ENCODE results near the gene DCAF4. TPM values are rescaled to one million over a fixed set of nuclear protein-coding genes. Genes with fewer than 3 reads are reported as not detected.
A peak's percentile ranks its signal among the peaks of the same experiment; 100 is the strongest.

DCAF4 gene
- total RNA-seq, 1 experiment from 2014 or later = 31.9 TPM

DNA sequence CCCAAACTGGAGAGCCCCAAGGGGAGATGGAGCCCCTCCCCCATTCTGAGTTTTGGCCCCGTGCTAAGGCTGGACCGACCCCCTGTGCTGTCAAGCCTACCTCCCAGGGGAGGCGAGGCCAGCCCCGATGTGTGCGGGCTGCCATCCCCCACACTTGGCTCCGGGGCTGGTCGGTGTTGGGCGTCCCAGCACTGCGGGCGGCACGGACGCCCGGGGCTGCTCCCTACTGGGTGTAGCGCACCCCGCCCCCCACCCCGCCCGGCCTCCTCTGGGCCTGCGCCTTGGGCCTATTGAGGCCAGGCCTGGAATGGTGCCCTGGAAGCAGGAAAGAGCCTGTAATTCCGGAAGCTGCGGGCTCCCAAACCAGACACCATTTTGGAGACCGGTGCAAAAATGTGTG is 2.6 kb downstream of the DCAF4 start:
- Histone ChIP-seq H3K9me3 (ENCODE audit: low read length) (no peaks in the 10 kb centered on the region), H3K9ac (ENCODE audit: low read length) (no peak overlapping the region), H3K4me2 (ENCODE audit: low read depth, low read length, poor library complexity, severe bottlenecking) (no peak overlapping the region), H3K36me3 (ENCODE audit: insufficient read depth, low read length) (0 out of 2 replicates have a peak, but pooled peaks cover 3% of the 10 kb centered on the region), H3K4me3 (ENCODE audit: low read length) (no peak overlapping the region), H3K27ac (ENCODE audit: low read length) (no peak overlapping the region), H4K20me1 (ENCODE audit: insufficient read depth, low read depth, low read length) (no peaks in the 10 kb centered on the region), H3K9me2 (replicated peaks; ENCODE audit: insufficient read depth, low read length) (no peaks in the 10 kb centered on the region), H2AFZ (ENCODE audit: low read length) (no peak overlapping the region), H3K79me2 (ENCODE audit: low read length) (peaks cover 64% of the 10 kb centered on the region), H3K4me1 (ENCODE audit: low read length) (peaks cover 20% of the 10 kb centered on the region), H3K27me3 (ENCODE audit: low read length) (no peaks in the 10 kb centered on the region)
- DNase-seq = no peak

GRCh38 chr14:72929316-72930080 is 3.2 kb downstream of the DCAF4 start:
- H3K4me1 ChIP-seq (ENCODE audit: low read length) = peaks cover 20% of the 10 kb centered on the region
- no peak for DNase-seq
- no peak overlapping the region for H2AFZ ChIP-seq (ENCODE audit: low read length)
- H3K9me3 ChIP-seq (ENCODE audit: low read length) = no peaks in the 10 kb centered on the region
- 0 out of 2 replicates have a peak, but pooled peaks cover 3% of the 10 kb centered on the region for H3K36me3 ChIP-seq (ENCODE audit: insufficient read depth, low read length)
- H3K4me3 ChIP-seq (ENCODE audit: low read length) = no peak overlapping the region
- no peak overlapping the region for H3K27ac ChIP-seq (ENCODE audit: low read length)
- H3K27me3 ChIP-seq (ENCODE audit: low read length) = no peaks in the 10 kb centered on the region
- no peaks in the 10 kb centered on the region for H4K20me1 ChIP-seq (ENCODE audit: insufficient read depth, low read depth, low read length)
- no peak overlapping the region for H3K9ac ChIP-seq (ENCODE audit: low read length)
- H3K4me2 ChIP-seq (ENCODE audit: low read depth, low read length, poor library complexity, severe bottlenecking) = no peak overlapping the region
- H3K9me2 ChIP-seq (replicated peaks; ENCODE audit: insufficient read depth, low read length) = no peaks in the 10 kb centered on the region
- H3K79me2 ChIP-seq (ENCODE audit: low read length) = peaks cover 69% of the 10 kb centered on the region

- Histone ChIP-seq H2AFZ (ENCODE audit: low read length) (no peak overlapping the region), H3K4me2 (ENCODE audit: low read depth, low read length, poor library complexity, severe bottlenecking) (no peak overlapping the region), H3K79me2 (ENCODE audit: low read length) (peaks cover 90% of the 10 kb centered on the region), H3K27ac (ENCODE audit: low read length) (no peak overlapping the region), H3K4me3 (ENCODE audit: low read length) (no peak overlapping the region), H3K9me3 (ENCODE audit: low read length) (no peaks in the 10 kb centered on the region), H3K4me1 (ENCODE audit: low read length) (peaks cover 9% of the 10 kb centered on the region), H3K27me3 (ENCODE audit: low read length) (no peaks in the 10 kb centered on the region), H3K36me3 (ENCODE audit: insufficient read depth, low read length) (peaks cover 3% of the 10 kb centered on the region; the same call in 1 of the 2 replicates), H3K9ac (ENCODE audit: low read length) (no peak overlapping the region), H4K20me1 (ENCODE audit: insufficient read depth, low read depth, low read length) (peaks cover 5% of the 10 kb centered on the region; the same call in 1 of the 2 replicates), H3K9me2 (replicated peaks; ENCODE audit: insufficient read depth, low read length) (no peaks in the 10 kb centered on the region)
- DNase-seq = no peak
Measured at GRCh38 chr14:72932893-72933292, 6.6 kb downstream of the DCAF4 start.

GRCh38 chr14:72939630-72940029 is 13.4 kb downstream of the DCAF4 start:
- no peak overlapping the region for H3K4me3 ChIP-seq (ENCODE audit: low read length)
- peaks cover 5% of the 10 kb centered on the region; the same call in 1 of the 2 replicates for H4K20me1 ChIP-seq (ENCODE audit: insufficient read depth, low read depth, low read length)
- no peak overlapping the region for H3K9ac ChIP-seq (ENCODE audit: low read length)
- no peaks in the 10 kb centered on the region for H3K9me3 ChIP-seq (ENCODE audit: low read length)
- no peak for DNase-seq
- H3K27ac ChIP-seq (ENCODE audit: low read length) = no peak overlapping the region
- H3K79me2 ChIP-seq (ENCODE audit: low read length) = peaks cover 30% of the 10 kb centered on the region
- H2AFZ ChIP-seq (ENCODE audit: low read length) = no peak overlapping the region
- no peak overlapping the region for H3K4me2 ChIP-seq (ENCODE audit: low read depth, low read length, poor library complexity, severe bottlenecking)
- H3K4me1 ChIP-seq (ENCODE audit: low read length) = no peaks in the 10 kb centered on the region
- peaks cover 34% of the 10 kb centered on the region for H3K36me3 ChIP-seq (ENCODE audit: insufficient read depth, low read length)
- H3K27me3 ChIP-seq (ENCODE audit: low read length) = no peaks in the 10 kb centered on the region
- no peaks in the 10 kb centered on the region for H3K9me2 ChIP-seq (replicated peaks; ENCODE audit: insufficient read depth, low read length)

DNA sequence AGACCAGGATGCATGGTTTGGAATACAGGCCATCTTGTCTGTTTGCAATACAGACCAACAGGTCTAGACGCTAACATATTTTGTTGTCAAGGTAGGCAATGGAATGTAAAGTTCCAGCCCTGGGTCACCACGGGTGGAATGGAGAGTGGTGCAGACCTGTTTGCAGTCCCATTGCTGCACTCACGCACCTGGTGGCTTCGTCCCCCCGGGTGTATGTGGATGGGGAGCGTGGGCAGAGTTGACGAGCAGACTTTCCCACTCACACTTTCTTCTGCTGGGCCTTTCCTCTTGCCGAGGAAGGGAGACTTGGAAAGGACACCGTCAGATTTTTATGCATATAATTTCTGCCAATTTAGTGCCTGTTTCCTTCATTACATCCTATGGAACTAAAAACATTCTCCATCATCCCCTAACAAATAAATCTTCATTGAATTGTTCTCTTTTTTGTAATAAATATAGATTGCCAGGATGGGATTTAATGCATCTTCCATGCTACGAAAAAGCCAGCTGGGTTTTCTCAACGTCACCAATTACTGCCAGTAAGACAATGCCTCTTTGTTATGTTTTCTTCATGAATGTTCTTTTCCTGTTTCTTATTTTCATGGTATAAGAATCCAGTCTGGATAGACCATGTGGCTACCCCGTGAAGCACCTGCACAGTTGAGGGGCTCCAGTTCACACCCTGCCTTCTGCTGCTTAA is 15.2 kb downstream of the DCAF4 start:
- Histone ChIP-seq H3K9me3 (ENCODE audit: low read length) (no peaks in the 10 kb centered on the region), H3K4me2 (ENCODE audit: low read depth, low read length, poor library complexity, severe bottlenecking) (no peak overlapping the region), H3K36me3 (ENCODE audit: insufficient read depth, low read length) (peaks cover 40% of the 10 kb centered on the region), H4K20me1 (ENCODE audit: insufficient read depth, low read depth, low read length) (peaks cover 5% of the 10 kb centered on the region; the same call in 1 of the 2 replicates), H3K9ac (ENCODE audit: low read length) (no peak overlapping the region), H3K9me2 (replicated peaks; ENCODE audit: insufficient read depth, low read length) (no peaks in the 10 kb centered on the region), H3K27me3 (ENCODE audit: low read length) (no peaks in the 10 kb centered on the region), H3K4me1 (ENCODE audit: low read length) (no peaks in the 10 kb centered on the region), H2AFZ (ENCODE audit: low read length) (no peak overlapping the region), H3K27ac (ENCODE audit: low read length) (no peak overlapping the region), H3K4me3 (ENCODE audit: low read length) (no peak overlapping the region), H3K79me2 (ENCODE audit: low read length) (peaks cover 12% of the 10 kb centered on the region)
- no peak for DNase-seq

- Histone ChIP-seq H4K20me1 (ENCODE audit: insufficient read depth, low read depth, low read length) (no peaks in the 10 kb centered on the region), H3K4me3 (ENCODE audit: low read length) (no peak overlapping the region), H3K79me2 (ENCODE audit: low read length) (peaks cover 5% of the 10 kb centered on the region; the same call in 1 of the 2 replicates), H3K36me3 (ENCODE audit: insufficient read depth, low read length) (peaks cover 50% of the 10 kb centered on the region), H3K27ac (ENCODE audit: low read length) (no peak overlapping the region), H3K27me3 (ENCODE audit: low read length) (no peaks in the 10 kb centered on the region), H3K4me2 (ENCODE audit: low read depth, low read length, poor library complexity, severe bottlenecking) (no peak overlapping the region), H3K9me2 (replicated peaks; ENCODE audit: insufficient read depth, low read length) (no peaks in the 10 kb centered on the region), H3K9me3 (ENCODE audit: low read length) (no peaks in the 10 kb centered on the region), H3K4me1 (ENCODE audit: low read length) (no peaks in the 10 kb centered on the region), H2AFZ (ENCODE audit: low read length) (no peak overlapping the region), H3K9ac (ENCODE audit: low read length) (no peak overlapping the region)
- DNase-seq = no peak
Measured at GRCh38 chr14:72942934-72943333, 16.7 kb downstream of the DCAF4 start.

- no peaks in the 10 kb centered on the region for H3K9me3 ChIP-seq (ENCODE audit: low read length)
- no peaks in the 10 kb centered on the region for H3K27me3 ChIP-seq (ENCODE audit: low read length)
- H3K4me1 ChIP-seq (ENCODE audit: low read length) = no peaks in the 10 kb centered on the region
- peak; percentile 38 for DNase-seq
- H4K20me1 ChIP-seq (ENCODE audit: insufficient read depth, low read depth, low read length) = no peaks in the 10 kb centered on the region
- H3K9ac ChIP-seq (ENCODE audit: low read length) = no peak overlapping the region
- H3K79me2 ChIP-seq (ENCODE audit: low read length) = no peaks in the 10 kb centered on the region
- H3K4me3 ChIP-seq (ENCODE audit: low read length) = no peak overlapping the region
- H3K27ac ChIP-seq (ENCODE audit: low read length) = no peak overlapping the region
- H2AFZ ChIP-seq (ENCODE audit: low read length) = no peak overlapping the region
- peaks cover 46% of the 10 kb centered on the region for H3K36me3 ChIP-seq (ENCODE audit: insufficient read depth, low read length)
- no peaks in the 10 kb centered on the region for H3K9me2 ChIP-seq (replicated peaks; ENCODE audit: insufficient read depth, low read length)
- no peak overlapping the region for H3K4me2 ChIP-seq (ENCODE audit: low read depth, low read length, poor library complexity, severe bottlenecking)
Measured at GRCh38 chr14:72943876-72944430, 17.7 kb downstream of the DCAF4 start.

- H3K27me3 ChIP-seq (ENCODE audit: low read length) = no peaks in the 10 kb centered on the region
- H3K9me3 ChIP-seq (ENCODE audit: low read length) = no peaks in the 10 kb centered on the region
- DNase-seq = no peak
- no peaks in the 10 kb centered on the region for H4K20me1 ChIP-seq (ENCODE audit: insufficient read depth, low read depth, low read length)
- no peak overlapping the region for H3K27ac ChIP-seq (ENCODE audit: low read length)
- H3K36me3 ChIP-seq (ENCODE audit: insufficient read depth, low read length) = peaks cover 37% of the 10 kb centered on the region
- no peaks in the 10 kb centered on the region for H3K4me1 ChIP-seq (ENCODE audit: low read length)
- H3K9ac ChIP-seq (ENCODE audit: low read length) = no peak overlapping the region
- H3K4me2 ChIP-seq (ENCODE audit: low read depth, low read length, poor library complexity, severe bottlenecking) = no peak overlapping the region
- no peaks in the 10 kb centered on the region for H3K79me2 ChIP-seq (ENCODE audit: low read length)
- H3K4me3 ChIP-seq (ENCODE audit: low read length) = no peak overlapping the region
- H2AFZ ChIP-seq (ENCODE audit: low read length) = no peak overlapping the region
- no peaks in the 10 kb centered on the region for H3K9me2 ChIP-seq (replicated peaks; ENCODE audit: insufficient read depth, low read length)
Measured at GRCh38 chr14:72945356-72946027, 19.2 kb downstream of the DCAF4 start.
